GM19099 (cell line): ENCODE data around the gene SETBP1.

Source experiments
- POLR2A ChIP-seq: IDR thresholded peaks from 3 replicates; pipeline ENCODE4 v1.6.1; 2011; ENCODE audit warnings: low read depth; ENCODE audit not compliant: insufficient read length; ENCODE audit errors: extremely low read depth

Gene SETBP1

GRCh38 chr18:44793685-44794084 lies 113.0 kb downstream of the SETBP1 start:
- no peak for TF ChIP-seq POLR2A

- no peak for TF ChIP-seq POLR2A
Observed at GRCh38 chr18:44795241-44795640, 114.6 kb downstream of the SETBP1 start.

GRCh38 chr18:44796429-44797428 lies 116.0 kb downstream of the SETBP1 start:
- TF ChIP-seq POLR2A: no peak

DNA sequence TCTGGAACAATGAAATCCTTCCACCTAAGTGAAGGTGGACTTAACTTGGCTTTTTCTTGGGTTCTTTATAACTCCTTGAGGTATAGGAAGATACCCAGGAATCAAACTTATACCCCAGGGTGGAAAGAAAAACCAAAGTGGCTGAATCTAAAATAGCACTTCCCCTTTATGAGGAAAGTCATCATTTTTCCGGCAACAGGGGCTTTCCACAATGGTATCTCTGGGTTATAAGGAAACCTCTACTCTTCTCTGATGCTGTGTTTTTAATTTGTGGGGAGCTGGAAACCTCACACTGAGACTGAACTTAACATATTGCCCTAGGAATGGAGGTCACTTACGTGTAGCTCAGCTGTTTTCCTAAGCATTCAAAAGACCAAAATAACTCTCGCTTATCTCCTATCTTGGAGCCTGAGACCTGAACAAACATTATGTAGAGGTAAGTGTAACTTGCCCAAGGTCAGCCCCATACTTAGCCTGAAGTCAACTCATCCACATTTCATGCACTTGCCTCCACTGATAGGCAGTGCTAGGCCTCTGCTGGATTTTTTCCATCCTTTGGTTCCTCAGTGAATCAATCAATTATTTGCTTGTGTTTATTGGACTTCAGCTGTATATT lies 117.9 kb downstream of the SETBP1 start:
- no peak for TF ChIP-seq POLR2A

GRCh38 chr18:44799382-44799906 lies 118.8 kb downstream of the SETBP1 start:
- no peak for TF ChIP-seq POLR2A

DNA sequence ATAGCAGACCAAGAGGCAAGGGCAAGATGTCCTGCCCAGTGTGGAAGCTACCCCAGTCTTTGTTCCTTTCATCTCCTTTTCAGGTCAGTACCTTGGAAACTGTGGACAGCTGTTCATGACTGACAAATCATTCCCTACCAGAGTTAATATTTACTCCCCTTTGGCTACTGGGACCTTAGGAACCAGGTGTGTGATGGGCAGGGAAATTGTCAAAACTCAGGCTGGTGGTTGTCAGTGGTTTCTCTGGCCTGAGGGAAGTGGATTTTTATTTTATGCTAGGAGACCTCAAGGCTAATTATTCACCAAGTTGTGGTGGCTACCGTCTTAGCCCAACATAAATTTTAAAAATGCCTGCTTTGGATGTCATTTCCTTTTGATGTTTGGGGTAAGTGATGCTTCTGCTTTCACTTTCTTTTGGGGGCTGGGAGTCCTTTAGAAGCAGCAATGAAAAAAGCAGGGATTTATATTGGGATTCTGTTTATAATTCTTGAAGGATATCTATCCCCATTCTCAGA lies 119.3 kb downstream of the SETBP1 start:
- no peak for TF ChIP-seq POLR2A

- no peak for TF ChIP-seq POLR2A
Observed at GRCh38 chr18:44801781-44802180, 121.1 kb downstream of the SETBP1 start.

- TF ChIP-seq POLR2A: no peak
Observed at GRCh38 chr18:44802508-44802907, 121.8 kb downstream of the SETBP1 start.

DNA sequence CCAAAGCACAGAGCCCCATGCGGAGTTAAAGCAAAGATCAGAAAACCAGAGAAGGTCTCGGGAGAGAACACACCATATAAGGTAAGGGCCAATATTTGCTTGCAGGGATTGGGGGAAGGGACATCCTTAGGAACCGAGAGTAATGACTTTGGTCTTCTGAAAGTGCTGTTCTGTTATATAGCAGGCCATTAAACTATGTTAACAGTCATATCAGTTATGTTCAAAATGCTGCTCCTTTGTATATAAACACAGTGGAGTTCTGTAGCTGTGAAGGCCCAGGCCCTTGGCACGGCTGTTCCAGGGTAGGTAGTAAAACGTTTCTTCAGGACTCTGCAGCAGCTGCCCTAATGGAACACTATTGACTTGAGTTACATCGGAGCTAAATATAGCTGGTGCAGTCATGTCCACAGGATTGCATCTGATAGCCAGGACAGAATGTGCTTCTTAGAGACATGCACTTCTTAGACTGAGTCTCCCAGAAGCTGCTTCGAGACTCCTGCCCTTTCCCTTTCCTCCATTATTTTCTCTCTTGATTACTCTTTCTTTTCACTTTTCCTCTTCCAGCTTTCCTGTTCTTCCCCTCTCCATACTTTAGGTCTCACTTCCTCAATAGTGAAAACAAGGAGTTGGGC lies 122.4 kb downstream of the SETBP1 start:
- no peak for TF ChIP-seq POLR2A

- TF ChIP-seq POLR2A: no peak
Observed at GRCh38 chr18:44804033-44804432, 123.3 kb downstream of the SETBP1 start.

- TF ChIP-seq POLR2A: no peak
Observed at GRCh38 chr18:44805176-44805575, 124.5 kb downstream of the SETBP1 start.

GRCh38 chr18:44805643-44806042 lies 125.0 kb downstream of the SETBP1 start:
- no peak for TF ChIP-seq POLR2A

DNA sequence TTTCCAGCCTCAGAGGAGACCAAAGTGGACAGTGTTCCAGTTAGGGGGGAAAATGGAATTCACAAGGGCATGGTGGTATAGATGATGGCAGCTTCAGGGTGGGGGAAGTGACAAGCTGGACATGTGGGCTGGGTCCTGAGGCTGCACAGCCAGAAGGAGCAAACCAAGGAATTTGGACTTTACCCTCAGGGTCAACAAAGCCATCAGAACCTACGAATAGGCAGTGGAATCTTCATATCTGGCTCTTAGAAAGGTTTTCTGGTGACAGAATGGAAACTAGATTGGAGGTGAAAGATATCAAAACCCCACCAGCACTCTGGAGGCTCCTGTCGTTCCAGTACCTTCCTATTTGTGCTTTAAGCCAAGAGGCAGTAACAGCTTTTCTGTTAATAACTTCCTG lies 127.1 kb downstream of the SETBP1 start:
- no peak for TF ChIP-seq POLR2A

DNA sequence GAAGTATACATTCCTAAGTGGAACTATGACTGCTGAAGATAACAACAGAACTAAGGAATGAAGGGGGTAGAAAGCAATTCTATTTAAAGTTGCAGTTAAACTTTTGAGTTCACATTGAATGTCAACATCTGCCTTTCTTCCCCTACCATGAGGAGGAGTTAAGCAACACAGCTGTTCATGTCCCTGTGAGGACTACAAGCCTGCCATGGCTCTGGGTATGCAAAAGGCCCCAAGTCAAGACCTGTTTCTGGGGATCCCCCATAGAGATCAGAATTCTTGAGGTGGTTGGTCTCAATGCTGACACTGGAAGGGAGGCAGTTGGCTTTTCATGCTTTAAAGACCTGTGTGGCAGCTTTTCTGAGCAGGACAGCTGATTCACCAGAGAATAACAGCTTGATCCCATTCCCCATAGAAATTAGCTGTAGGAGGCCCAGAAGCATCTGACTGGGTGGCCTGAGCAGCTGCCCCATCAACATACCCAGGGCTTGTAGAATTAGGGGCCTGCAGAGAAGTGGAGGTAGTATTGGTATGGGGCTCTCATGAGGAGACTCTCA lies 131.0 kb downstream of the SETBP1 start:
- TF ChIP-seq POLR2A: no peak

- no peak for TF ChIP-seq POLR2A
Observed at GRCh38 chr18:44812426-44812825, 131.7 kb downstream of the SETBP1 start.
